Muscle layer of colon (tissue), 2 donors: ENCODE results near the gene MYH10.

Source experiments
- H3K27ac ChIP-seq: one replicate; pipeline ENCODE4 v1.7.0; 2013; ENCODE audit warnings: low read depth, mild to moderate bottlenecking, low read length, moderate library complexity
- H3K27me3 ChIP-seq, 2 donors: one replicate each; pipeline ENCODE4 v1.7.0; 2013; ENCODE audit warnings: low read length in 2 of 2, mild to moderate bottlenecking in 2 of 2; ENCODE audit not compliant: insufficient read depth in 2 of 2, control insufficient read depth in 1 of 2
- H3K36me3 ChIP-seq: one replicate; pipeline ENCODE4 v1.7.0; 2013; ENCODE audit warnings: mild to moderate bottlenecking, low read length; ENCODE audit not compliant: insufficient read depth
- H3K4me1 ChIP-seq: one replicate; pipeline ENCODE4 v1.7.0; 2013; ENCODE audit warnings: mild to moderate bottlenecking, low read length; ENCODE audit not compliant: insufficient read depth
- H3K4me3 ChIP-seq, 2 donors: one replicate each; pipeline ENCODE4 v1.7.0; 2013; ENCODE audit warnings: low read length in 2 of 2, low read depth in 1 of 2, mild to moderate bottlenecking in 1 of 2, moderate library complexity in 1 of 2
- H3K9ac ChIP-seq: one replicate; pipeline ENCODE4 v1.7.0; 2013; ENCODE audit warnings: low read length
- H3K9me3 ChIP-seq: one replicate; pipeline ENCODE4 v1.7.0; 2013; ENCODE audit warnings: mild to moderate bottlenecking, low read length
- donor health status: abdominal sarcoma.
- donor health status: Adenocarcinoma of cecum.

Gene MYH10

DNA sequence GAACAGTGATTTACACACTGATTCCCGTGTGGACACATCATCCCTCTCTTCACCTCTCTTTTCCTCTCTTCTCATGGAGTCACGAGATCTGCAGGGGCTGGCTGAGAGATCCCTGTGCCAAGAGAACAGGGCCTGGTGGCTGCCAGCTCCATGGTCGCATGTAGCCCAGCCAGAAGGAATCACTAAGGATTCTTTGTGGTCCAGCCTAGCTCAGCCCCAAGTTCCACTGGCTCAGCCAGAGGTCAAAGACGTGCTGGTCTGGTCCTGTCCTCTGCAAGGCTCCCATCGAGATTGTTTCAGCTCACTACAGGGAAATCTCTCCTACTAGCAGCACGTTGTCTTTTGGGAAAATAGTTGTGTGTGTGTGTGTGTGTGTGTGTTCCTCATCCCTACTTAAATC lies 128.4 kb downstream of the MYH10 start:
- Histone ChIP-seq H3K4me1 (no peaks in the 10 kb centered on the region), H3K27ac (no peak overlapping the region), H3K36me3 (peaks cover 27% of the 10 kb centered on the region), H3K27me3 (no peaks in the 10 kb centered on the region), H3K9ac (no peak overlapping the region), H3K4me3 (no peak overlapping the region), H3K9me3 (no peaks in the 10 kb centered on the region)

DNA sequence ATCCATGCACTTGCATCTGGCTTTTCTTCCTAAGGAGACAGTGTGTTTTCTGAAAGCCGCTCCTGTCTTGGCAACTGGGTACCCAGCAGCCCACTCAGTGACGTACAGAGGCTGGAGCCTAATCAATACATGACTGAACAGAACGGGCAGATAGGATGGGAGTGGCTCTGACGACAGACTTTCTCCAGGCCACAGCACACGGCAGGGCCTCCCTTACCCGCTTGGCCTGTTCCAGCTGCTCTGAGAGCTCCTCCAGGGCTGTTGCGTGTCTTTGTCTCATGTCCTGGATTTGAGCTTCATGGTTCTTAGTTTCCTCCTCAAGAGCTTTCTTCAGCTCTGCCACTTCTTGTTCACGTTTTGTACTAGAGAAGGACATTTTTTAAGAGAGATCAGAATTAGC lies 129.9 kb downstream of the MYH10 start:
- H3K9me3 ChIP-seq: no peaks in the 10 kb centered on the region
- no peak overlapping the region for H3K9ac ChIP-seq
- no peaks in the 10 kb centered on the region for H3K4me1 ChIP-seq
- H3K36me3 ChIP-seq: peaks cover 31% of the 10 kb centered on the region
- no peak overlapping the region for H3K4me3 ChIP-seq
- no peak overlapping the region for H3K27ac ChIP-seq
- H3K27me3 ChIP-seq: no peaks in the 10 kb centered on the region

DNA sequence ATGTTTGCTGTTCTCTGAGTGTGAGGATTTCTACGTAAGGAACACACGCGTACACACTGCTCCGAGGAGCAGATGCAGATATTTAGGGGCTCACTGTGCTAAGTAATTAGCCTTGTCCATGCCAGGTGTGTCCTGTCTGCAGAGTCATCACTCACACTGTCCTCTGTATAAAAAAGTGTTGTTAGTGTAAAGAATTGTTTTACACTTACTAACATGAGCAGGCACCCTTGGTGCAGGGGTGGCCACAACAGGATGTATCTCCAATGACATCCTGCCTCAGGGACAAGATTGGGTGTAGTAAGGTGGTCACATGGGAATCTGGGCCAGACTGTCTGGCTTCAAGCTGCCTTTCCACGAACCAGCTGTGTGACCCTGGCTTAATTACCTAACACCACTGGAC lies 130.9 kb downstream of the MYH10 start:
- no peak overlapping the region for H3K27ac ChIP-seq
- H3K27me3 ChIP-seq: no peaks in the 10 kb centered on the region
- H3K4me1 ChIP-seq: no peaks in the 10 kb centered on the region
- no peaks in the 10 kb centered on the region for H3K9me3 ChIP-seq
- no peak overlapping the region for H3K4me3 ChIP-seq
- peaks cover 37% of the 10 kb centered on the region for H3K36me3 ChIP-seq
- no peak overlapping the region for H3K9ac ChIP-seq

DNA sequence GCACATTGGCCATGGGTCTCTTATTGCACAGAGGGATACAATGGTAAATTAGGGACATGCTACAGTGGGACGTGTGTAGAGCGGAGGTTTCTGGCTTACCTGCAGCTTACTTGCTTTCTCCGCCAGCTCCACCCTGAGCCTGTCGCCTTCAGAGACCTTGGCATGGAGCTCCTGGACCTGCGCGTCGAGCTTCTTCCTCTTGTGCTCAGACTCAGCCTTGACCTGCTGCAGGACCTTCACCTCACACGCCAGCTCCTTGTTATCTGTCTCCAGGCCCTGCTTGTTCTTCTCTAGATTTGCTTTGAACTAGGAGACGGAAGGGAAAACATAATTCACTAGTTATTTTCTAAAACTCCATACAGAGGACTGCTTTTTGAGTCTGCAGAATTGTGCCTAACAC lies 131.4 kb downstream of the MYH10 start:
- no peak overlapping the region for H3K4me3 ChIP-seq
- peaks cover 39% of the 10 kb centered on the region for H3K36me3 ChIP-seq
- H3K27ac ChIP-seq: no peak overlapping the region
- no peaks in the 10 kb centered on the region for H3K4me1 ChIP-seq
- no peaks in the 10 kb centered on the region for H3K27me3 ChIP-seq
- no peak overlapping the region for H3K9ac ChIP-seq
- no peaks in the 10 kb centered on the region for H3K9me3 ChIP-seq

DNA sequence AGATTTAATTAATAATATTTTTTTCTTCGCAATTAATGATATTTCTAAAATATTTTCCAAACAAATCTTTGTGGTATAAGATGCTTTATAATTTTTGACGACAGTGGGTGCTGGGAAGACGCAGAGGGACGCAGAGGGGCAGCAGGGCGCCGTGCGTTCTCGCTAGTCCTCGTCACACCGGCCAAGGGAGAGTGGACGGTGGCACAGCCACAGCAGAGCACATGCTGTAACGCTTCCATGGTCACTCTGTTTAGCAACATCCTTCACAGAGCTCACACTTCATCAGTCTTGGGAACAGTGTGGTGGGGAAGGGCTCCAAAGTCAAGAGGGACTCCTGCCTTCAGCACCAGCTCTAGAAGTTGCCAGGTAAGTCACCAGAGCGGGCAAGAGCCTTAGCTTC lies 134.4 kb downstream of the MYH10 start:
- no peaks in the 10 kb centered on the region for H3K4me1 ChIP-seq
- H3K27me3 ChIP-seq: no peaks in the 10 kb centered on the region
- H3K27ac ChIP-seq: no peak overlapping the region
- peaks cover 51% of the 10 kb centered on the region for H3K36me3 ChIP-seq
- H3K9me3 ChIP-seq: no peaks in the 10 kb centered on the region
- H3K9ac ChIP-seq: no peak overlapping the region
- no peak overlapping the region for H3K4me3 ChIP-seq

DNA sequence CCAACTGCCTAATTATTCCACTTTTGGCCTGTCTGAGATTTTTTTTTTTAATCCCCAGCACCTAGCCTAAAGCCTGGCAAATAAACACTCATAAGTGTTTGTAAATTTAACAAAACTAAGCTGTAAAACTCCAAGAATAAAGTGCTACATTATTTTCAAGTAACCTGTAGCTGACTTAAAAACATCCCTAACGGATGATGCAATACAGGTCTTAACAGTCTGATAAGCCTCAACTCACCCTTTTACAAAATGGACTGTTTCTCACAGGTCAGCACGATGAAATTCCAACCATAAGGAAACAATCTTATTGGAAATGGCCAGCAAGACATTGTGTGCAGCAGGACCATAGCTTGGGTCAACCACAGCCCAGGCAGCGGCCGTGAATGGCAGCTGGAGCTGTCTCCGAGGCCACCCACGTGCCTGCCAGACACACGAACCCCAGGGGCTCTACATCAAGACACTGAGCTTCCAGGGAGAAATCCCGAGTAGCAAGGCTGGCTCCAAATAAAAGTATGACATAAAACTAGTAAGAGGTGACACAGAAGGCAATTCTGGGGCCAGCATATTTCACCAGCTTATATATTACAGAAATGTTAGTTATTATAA lies 135.9 kb downstream of the MYH10 start:
- no peak overlapping the region for H3K4me3 ChIP-seq
- no peak overlapping the region for H3K9ac ChIP-seq
- no peak overlapping the region for H3K27ac ChIP-seq
- H3K27me3 ChIP-seq: no peaks in the 10 kb centered on the region
- H3K4me1 ChIP-seq: no peaks in the 10 kb centered on the region
- H3K36me3 ChIP-seq: peaks cover 47% of the 10 kb centered on the region
- H3K9me3 ChIP-seq: no peaks in the 10 kb centered on the region

DNA sequence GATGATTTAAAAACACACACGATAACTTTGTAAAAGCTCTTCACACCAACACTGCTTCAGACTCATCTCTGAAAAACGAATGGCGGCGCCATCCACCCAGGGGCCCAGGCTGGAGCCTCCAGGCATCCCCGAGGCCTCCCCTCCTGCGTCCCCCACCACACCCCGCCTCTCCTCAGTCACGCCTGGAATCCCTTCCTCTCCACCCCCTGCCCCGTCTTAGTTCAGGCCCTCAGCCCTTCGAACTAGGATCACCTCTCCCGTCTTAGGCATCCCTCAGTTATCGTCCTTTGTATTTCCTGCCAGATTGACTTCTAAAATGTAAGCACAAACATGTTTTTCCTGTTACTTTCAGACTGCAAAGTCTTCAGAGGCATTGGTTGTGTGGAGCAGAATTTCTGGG lies 136.5 kb downstream of the MYH10 start:
- H3K9ac ChIP-seq: no peak overlapping the region
- no peak overlapping the region for H3K4me3 ChIP-seq
- no peak overlapping the region for H3K27ac ChIP-seq
- H3K4me1 ChIP-seq: no peaks in the 10 kb centered on the region
- no peaks in the 10 kb centered on the region for H3K9me3 ChIP-seq
- no peaks in the 10 kb centered on the region for H3K27me3 ChIP-seq
- H3K36me3 ChIP-seq: peaks cover 41% of the 10 kb centered on the region

DNA sequence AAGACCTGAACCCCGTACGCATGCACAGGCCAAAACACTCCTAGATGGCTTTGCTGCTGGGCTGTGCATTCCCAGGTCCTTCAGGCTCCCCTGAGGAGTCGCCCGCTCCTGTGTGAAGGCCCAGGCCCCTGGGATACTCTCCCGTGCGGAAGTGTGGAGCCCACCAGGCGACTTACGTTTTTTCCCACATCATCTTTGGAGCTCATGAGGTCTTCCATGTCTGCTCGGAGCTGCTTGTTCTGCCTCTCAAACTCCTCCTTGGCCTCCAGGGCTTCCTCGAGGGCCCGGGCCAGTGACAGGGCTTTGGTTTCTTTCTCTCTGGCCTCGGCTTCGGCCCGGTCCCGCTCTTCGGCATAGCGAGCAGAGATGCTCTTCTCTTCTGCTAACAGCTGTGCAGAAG lies 138.4 kb downstream of the MYH10 start:
- H3K27ac ChIP-seq: no peak overlapping the region
- H3K36me3 ChIP-seq: peaks cover 44% of the 10 kb centered on the region
- H3K4me3 ChIP-seq: no peak overlapping the region
- H3K9me3 ChIP-seq: no peaks in the 10 kb centered on the region
- no peaks in the 10 kb centered on the region for H3K4me1 ChIP-seq
- no peaks in the 10 kb centered on the region for H3K27me3 ChIP-seq
- no peak overlapping the region for H3K9ac ChIP-seq

DNA sequence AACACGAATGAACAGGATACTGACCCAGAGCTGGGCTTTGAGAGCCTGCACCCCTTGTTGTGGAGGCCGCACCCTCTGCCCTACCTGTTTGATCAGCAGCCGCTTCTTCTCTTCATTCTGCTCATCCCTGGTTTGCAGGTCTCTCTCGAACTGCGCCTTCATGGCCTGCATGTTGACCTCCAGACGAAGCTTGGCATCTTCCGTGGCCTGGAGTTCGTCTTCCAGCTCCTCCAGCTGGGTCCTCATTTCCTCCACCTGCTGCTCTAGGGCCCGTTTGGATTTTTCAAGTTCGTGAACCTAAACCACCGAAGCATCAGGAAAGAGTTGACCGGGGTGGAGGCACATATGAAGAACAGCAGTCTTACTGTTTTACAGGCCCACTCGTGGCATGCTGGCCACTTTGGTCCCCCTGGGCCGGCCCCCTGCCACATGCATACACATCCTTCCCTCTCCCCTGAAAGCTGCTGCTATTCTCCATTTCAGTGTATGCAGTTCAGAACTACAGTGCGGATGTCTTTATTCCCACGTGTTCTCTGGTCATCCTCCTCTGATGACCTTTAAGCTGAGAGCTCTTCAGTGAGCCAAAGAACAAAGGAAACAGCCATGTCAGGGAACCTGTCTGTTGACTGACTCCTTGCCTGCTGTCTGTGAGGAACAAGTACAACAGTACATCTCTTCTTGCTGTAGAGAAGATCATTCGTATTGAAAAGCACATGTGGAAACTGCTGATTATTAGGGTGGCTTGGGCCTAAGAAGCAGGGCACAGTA lies 140.1 kb downstream of the MYH10 start:
- peaks cover 40% of the 10 kb centered on the region for H3K36me3 ChIP-seq
- H3K4me3 ChIP-seq: no peak overlapping the region
- no peaks in the 10 kb centered on the region for H3K9me3 ChIP-seq
- H3K27me3 ChIP-seq: no peaks in the 10 kb centered on the region
- no peaks in the 10 kb centered on the region for H3K4me1 ChIP-seq
- no peak overlapping the region for H3K27ac ChIP-seq
- H3K9ac ChIP-seq: no peak overlapping the region

DNA sequence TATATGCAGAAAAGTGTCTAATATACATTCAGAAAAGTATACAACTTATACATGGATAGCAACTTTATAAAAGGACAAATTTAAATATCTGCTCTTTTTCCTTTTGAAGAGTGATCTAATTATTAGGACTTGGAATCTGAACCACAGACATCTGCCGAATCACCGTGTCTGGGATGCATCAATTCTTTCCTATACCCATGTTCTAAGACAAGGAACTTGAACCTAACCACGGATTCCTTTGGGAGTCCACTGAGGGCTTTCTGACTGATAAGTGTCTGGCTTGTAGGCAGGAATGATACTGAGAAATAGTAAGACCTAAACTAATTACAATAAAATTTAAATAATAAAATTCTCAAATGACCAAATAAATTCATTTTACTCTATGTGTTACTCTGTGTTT lies 140.7 kb downstream of the MYH10 start:
- Histone ChIP-seq H3K4me3 (no peak overlapping the region), H3K36me3 (peaks cover 36% of the 10 kb centered on the region), H3K9ac (no peak overlapping the region), H3K9me3 (no peaks in the 10 kb centered on the region), H3K27ac (no peak overlapping the region), H3K4me1 (no peaks in the 10 kb centered on the region), H3K27me3 (no peaks in the 10 kb centered on the region)

DNA sequence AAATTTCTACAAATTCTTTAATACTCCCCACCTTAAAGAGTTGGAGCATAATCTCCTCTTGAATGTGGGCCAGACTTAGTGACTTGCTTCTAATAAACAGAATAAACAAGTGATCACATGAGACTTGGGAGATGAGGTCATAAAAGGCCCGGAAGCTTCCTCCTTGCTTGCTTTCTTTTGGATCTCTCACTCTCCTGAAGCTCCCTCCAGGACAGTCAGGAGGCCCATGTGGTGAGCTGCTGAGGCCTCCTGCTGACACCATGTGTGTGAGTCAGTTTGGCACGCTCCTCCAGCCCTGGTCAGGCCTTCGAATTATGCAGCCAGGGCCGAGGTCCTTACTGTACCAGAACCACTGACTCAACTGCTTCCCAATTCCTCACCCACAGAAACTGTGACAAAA lies 141.6 kb downstream of the MYH10 start:
- Histone ChIP-seq H3K9ac (no peak overlapping the region), H3K27me3 (no peaks in the 10 kb centered on the region), H3K4me3 (no peak overlapping the region), H3K9me3 (no peaks in the 10 kb centered on the region), H3K36me3 (peaks cover 32% of the 10 kb centered on the region), H3K27ac (no peak overlapping the region), H3K4me1 (no peaks in the 10 kb centered on the region)

DNA sequence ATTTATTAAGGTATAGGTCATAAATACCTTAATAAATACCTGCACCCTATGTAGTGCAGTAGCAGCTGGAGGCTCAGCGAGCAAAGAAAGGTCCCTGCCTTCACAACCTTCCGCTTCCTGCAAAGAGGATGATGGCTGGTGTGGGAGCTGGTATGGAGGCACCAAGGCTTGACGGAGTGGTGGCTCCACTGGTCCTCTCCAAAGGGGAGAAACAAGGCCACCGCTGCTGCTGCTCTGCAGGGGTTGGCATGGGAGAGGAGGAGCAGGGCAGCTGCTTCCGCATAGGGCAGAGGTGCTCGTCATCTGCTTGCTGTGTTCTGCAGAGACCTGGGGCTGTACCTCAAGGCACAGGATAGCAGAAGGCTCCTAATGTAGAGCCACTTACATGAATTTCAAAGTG lies 142.0 kb downstream of the MYH10 start:
- no peaks in the 10 kb centered on the region for H3K9me3 ChIP-seq
- H3K9ac ChIP-seq: no peak overlapping the region
- no peak overlapping the region for H3K27ac ChIP-seq
- no peak overlapping the region for H3K4me3 ChIP-seq
- H3K4me1 ChIP-seq: no peaks in the 10 kb centered on the region
- H3K36me3 ChIP-seq: peaks cover 35% of the 10 kb centered on the region
- H3K27me3 ChIP-seq: no peaks in the 10 kb centered on the region
